HepG2 (cell line): Measurements from ENCODE around the gene CTRL. TPM values are rescaled to one million over a fixed set of nuclear protein-coding genes. Genes with fewer than 3 reads are reported as not detected.

ENCODE experiments used
- PLRG1 ChIP-seq: fragments of 450-650 bp; conservative IDR thresholded peaks from 2 replicates; pipeline ENCODE4 v1.6.1; 2016
- TOPORS ChIP-seq: sonication (generic); formaldehyde crosslinking; IDR thresholded peaks from 2 replicates; pipeline ENCODE4 v1.8.0; 2023; ENCODE audit warnings: mild to moderate bottlenecking, missing genetic modification reagents
- ZBTB38 ChIP-seq: sonication (generic); formaldehyde crosslinking; IDR thresholded peaks from 2 replicates; pipeline ENCODE4 v1.5.1; 2020; ENCODE audit warnings: mild to moderate bottlenecking, missing genetic modification reagents
- ZNF484 ChIP-seq: sonication (generic); formaldehyde crosslinking; IDR thresholded peaks from 2 replicates; pipeline ENCODE4 v1.5.1; 2020; ENCODE audit warnings: mild to moderate bottlenecking, low read depth, missing genetic modification reagents, borderline replicate concordance
- ZNF563 ChIP-seq: sonication (generic); formaldehyde crosslinking; IDR thresholded peaks from 2 replicates; pipeline ENCODE4 v1.8.0; 2022; ENCODE audit warnings: mild to moderate bottlenecking, moderate library complexity, missing genetic modification reagents
- ZNF883 ChIP-seq: sonication (generic); formaldehyde crosslinking; IDR thresholded peaks from 2 replicates; pipeline ENCODE4 v1.5.1; 2020; ENCODE audit warnings: mild to moderate bottlenecking, missing genetic modification reagents; ENCODE audit errors: not compliant biosample characterization
- ZSCAN29 ChIP-seq: sonication (generic); formaldehyde crosslinking; conservative IDR thresholded peaks from 2 replicates; pipeline ENCODE4 v1.4.0; 2020; ENCODE audit warnings: mild to moderate bottlenecking, missing genetic modification reagents
- polyA plus RNA-seq, 8 experiments: library from polyadenylated mRNA; depleted of rRNA in 3 of 8; stranded (reverse) in 7 of 8; unstranded in 1 of 8; fragments of >200 nt; fragmentation: Illumina TruSeq in 4 of 8; extraction: Trizol in 4 of 8; gene quantifications; 2 replicates each; pipeline versions ENCODE4 v1.2.1 to v1.2.3, GENCODE V29; 2011 to 2016; ENCODE audit warnings: low read depth in 4 of 8, missing spikeins in 1 of 8, mixed read lengths in 1 of 8; ENCODE audit not compliant: insufficient read depth in 1 of 8
- total RNA-seq, 5 experiments: library from RNA; depleted of rRNA; stranded (reverse); fragments of >200 nt; fragmentation: Illumina TruSeq; extraction: Trizol; gene quantifications; 2 replicates each; pipeline ENCODE4 v1.2.3, GENCODE V29; 2016; ENCODE audit warnings: low read depth in 1 of 5
- TF ChIP-seq, protein P1 (sequence below): sonication (generic); formaldehyde crosslinking; IDR thresholded peaks from 2 replicates; pipeline ENCODE4 v1.4.0; 2020; ENCODE audit warnings: mild to moderate bottlenecking, missing genetic modification reagents
- TF ChIP-seq, protein P2 (sequence below): sonication (generic); formaldehyde crosslinking; IDR thresholded peaks from 2 replicates; pipeline ENCODE4 v1.8.1; 2023; ENCODE audit warnings: mild to moderate bottlenecking, missing genetic modification reagents, borderline replicate concordance

The CTRL gene
- total and polyA plus RNA-seq, 2 of the 13 experiments (the other 11 are each of a cell fraction or from before 2014, with no cell fraction given) = 1.9 to 2.7 TPM

GRCh38 chr16:67945392-67945933 is 13.8 kb upstream of the CTRL start (continued):
- TF ChIP-seq, protein P1, sequence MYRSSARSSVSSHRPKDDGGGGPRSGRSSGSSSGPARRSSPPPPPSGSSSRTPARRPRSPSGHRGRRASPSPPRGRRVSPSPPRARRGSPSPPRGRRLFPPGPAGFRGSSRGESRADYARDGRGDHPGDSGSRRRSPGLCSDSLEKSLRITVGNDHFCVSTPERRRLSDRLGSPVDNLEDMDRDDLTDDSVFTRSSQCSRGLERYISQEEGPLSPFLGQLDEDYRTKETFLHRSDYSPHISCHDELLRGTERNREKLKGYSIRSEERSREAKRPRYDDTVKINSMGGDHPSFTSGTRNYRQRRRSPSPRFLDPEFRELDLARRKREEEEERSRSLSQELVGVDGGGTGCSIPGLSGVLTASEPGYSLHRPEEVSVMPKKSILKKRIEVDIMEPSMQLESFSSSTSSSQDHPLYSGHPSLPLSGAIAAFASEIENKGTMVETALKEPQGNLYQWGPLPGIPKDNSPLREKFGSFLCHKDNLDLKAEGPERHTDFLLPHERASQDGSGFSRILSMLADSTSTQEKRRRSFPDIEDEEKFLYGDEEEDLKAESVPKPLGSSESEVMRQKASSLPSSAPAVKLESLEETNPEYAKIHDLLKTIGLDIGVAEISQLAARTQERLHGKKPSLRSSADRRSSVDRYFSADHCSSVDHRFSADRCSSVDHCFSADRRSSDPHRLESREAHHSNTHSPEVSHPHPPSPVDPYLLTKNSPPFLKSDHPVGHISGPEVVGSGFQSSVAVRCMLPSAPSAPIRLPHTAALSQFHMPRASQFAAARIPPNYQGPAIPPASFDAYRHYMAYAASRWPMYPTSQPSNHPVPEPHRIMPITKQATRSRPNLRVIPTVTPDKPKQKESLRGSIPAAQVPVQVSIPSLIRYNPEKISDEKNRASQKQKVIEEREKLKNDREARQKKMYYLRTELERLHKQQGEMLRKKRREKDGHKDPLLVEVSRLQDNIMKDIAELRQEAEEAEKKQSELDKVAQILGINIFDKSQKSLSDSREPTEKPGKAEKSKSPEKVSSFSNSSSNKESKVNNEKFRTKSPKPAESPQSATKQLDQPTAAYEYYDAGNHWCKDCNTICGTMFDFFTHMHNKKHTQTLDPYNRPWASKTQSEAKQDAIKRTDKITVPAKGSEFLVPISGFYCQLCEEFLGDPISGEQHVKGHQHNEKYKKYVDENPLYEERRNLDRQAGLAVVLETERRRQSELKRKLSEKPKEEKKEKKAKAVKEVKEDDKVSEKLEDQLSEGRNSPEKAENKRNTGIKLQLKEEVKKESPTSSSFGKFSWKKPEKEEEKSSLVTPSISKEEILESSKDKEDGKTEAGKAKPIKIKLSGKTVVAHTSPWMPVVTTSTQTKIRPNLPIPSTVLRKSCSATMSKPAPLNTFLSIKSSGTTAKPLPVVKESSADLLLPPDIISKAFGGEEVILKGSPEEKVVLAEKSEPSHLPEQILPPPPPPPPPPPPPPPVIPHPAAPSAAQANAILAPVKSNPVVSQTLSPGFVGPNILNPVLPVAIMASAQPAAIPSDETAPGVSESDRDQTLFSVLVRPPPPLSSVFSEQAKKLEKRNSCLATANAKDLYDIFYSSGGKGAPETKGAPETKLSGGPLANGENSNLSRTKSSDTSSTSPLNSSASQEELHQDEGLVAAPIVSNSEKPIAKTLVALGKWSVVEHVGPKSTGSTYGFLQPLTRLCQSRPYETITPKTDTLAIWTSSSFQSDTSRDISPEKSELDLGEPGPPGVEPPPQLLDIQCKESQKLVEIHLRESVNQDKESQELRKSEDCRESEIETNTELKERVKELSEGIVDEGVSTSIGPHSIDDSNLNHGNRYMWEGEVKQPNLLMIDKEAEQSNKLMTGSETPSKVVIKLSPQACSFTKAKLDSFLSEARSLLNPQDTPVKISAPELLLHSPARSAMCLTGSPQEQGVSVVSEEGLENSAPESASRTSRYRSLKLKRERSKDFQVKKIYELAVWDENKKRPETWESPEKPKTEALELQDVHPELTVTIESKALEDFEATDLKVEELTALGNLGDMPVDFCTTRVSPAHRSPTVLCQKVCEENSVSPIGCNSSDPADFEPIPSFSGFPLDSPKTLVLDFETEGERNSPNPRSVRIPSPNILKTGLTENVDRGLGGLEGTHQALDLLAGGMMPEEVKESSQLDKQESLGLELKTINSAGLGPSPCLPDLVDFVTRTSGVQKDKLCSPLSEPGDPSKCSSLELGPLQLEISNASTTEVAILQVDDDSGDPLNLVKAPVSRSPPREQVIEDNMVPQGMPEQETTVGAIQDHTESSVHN (CRISPR knock-in tag) = no peak
- TF ChIP-seq ZNF883 (CRISPR knock-in tag) (peak; percentile 24), PLRG1 (no peak), ZSCAN29 (CRISPR knock-in tag) (no peak), ZBTB38 (CRISPR knock-in tag) (peak; percentile 73; the same call in 1 of the 2 replicates), TOPORS (CRISPR knock-in tag) (0 out of 2 replicates have a peak, but pooled peaks have one; percentile 1), ZNF563 (CRISPR knock-in tag) (peak; percentile 44; the same call in 1 of the 2 replicates), ZNF484 (CRISPR knock-in tag) (no peak)
- TF ChIP-seq, protein P2, sequence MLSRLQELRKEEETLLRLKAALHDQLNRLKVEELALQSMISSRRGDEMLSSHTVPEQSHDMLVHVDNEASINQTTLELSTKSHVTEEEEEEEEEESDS (CRISPR knock-in tag) = no peak
